Esophagus squamous epithelium (tissue), 5 donors: ENCODE measurements around the gene PSMB2. TPM values are rescaled to one million over a fixed set of nuclear protein-coding genes. Genes with fewer than 3 reads are reported as not detected.

ENCODE experiments used
- DNase-seq: peaks from one replicate; lab custom pipeline; 2025; lab: John Stamatoyannopoulos, UW
- H3K27ac ChIP-seq, 4 donors: fragments of 200-600 bp; sonication (generic); one replicate each; pipeline ENCODE4 v1.5.1; 2016 to 2019; ENCODE audit warnings: mild to moderate bottlenecking in 1 of 4
- H3K27me3 ChIP-seq, 4 donors: fragments of 200-600 bp; sonication (generic); 1 replicate in 3 of 4; 2 replicates in 1 of 4; pipeline versions ENCODE4 v1.5.1 to v1.6.0; 2017 to 2021; ENCODE audit warnings: antibody characterized with exemption in 1 of 4
- H3K36me3 ChIP-seq, 3 donors: fragments of 200-600 bp; sonication (generic); one replicate each; pipeline ENCODE4 v1.5.1; 2016 to 2019
- H3K4me1 ChIP-seq, 3 donors: fragments of 200-600 bp; sonication (generic); one replicate each; pipeline ENCODE4 v1.5.1; 2017 to 2019
- H3K4me3 ChIP-seq, 4 donors: fragments of 200-600 bp; sonication (generic); 1 replicate in 3 of 4; 2 replicates in 1 of 4; pipeline ENCODE4 v1.5.1; 2016 to 2019; ENCODE audit warnings: mild to moderate bottlenecking in 2 of 4, moderate library complexity in 1 of 4
- H3K9me3 ChIP-seq, 3 donors: fragments of 200-600 bp; sonication (generic); one replicate each; pipeline ENCODE4 v1.5.1; 2016 to 2019
- POLR2A ChIP-seq, 4 donors: fragments of 450-650 bp; IDR thresholded peaks; one replicate each; pipeline ENCODE4 v1.6.1; 2017; ENCODE audit warnings: antibody characterized with exemption in 4 of 4, mild to moderate bottlenecking in 4 of 4, moderate library complexity in 3 of 4
- WGBS, 2 donors: methylation state at CpG; one replicate each; pipeline ENCODE4 v1.1.5; 2018; 5-methylcytosine and 5-hydroxymethylcytosine counted together
- intact Hi-C: fragments of 100-400 bp; cut with DNase I; formaldehyde crosslinking; loops from one replicate; pipeline ENCODE4 v1.15.0; 2022
- total RNA-seq, 4 donors: library from RNA; depleted of rRNA; stranded (reverse); fragments of >200 nt; gene quantifications; one replicate each; pipeline ENCODE4 v1.1.0, GENCODE V29; 2016
- TF ChIP-seq, protein P1 (sequence below), 6 experiments: fragments of 450-650 bp in 4 of 6; fragments of 200-600 bp in 2 of 6; sonication (generic) in 2 of 6; IDR thresholded peaks; one replicate each; pipeline ENCODE4 v1.5.1; 2016 to 2019; ENCODE audit warnings: antibody characterized with exemption in 6 of 6, mild to moderate bottlenecking in 4 of 6, moderate library complexity in 4 of 6
- donor health status: DM: yes; HTN: yes; CAD: no.

PSMB2 gene
- total RNA-seq, 4 donors from 2014 or later = 31.3 to 69.5 (median 39.9) TPM

DNA sequence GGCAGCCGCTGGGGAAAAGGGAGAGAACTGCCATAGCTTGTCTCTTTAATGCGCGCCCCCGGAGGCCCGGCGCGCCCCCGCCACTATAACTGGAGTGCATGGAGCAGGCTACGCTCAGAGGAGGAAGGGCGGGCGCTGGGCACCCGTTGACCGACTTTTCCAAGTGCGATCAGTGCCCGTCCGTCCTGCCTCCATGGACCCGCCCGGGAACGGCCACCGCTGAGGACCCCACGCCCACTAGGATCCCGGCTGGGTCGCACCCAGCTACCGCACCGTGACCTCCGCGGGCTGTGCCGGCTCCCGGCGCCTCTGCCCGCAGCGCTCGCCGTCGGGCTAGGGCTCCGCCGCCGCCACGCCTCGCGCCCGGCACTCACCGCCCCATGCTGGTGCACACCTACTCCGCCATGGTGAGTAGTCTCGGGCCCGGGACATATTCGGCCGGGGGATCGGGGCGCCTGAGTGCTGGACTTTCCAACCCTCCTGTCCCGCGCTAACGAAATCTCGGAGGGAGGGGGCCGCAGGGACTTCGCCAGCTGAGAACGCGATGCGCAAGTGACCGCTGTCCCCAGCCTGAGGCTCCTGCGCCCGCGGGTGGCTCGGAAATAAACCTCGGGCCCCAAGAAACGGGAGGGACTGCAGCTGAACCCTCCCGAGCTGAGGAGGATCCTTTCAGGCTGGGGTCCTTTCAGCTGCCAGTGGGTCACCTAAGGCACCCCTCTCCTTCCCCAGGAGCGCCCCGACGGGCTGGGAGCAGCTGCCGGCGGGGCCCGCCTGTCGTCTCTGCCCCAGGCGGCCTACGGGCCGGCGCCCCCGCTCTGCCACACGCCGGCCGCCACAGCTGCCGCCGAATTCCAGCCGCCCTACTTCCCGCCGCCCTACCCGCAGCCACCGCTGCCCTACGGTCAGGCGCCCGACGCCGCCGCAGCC lies 67.9 kb downstream of the PSMB2 start, which contains the start of gene TFAP2E:
Gene TFAP2E, plus strand, starts transcription at position 117 of the 927 bp plus-strand sequence. Its CDS starts 264 bp downstream, at position 381.
- peak in 1 of 4 donors; percentile 26 for TF ChIP-seq POLR2A (IDR thresholded peaks at IDR 0.05)
- TF ChIP-seq, protein P1, sequence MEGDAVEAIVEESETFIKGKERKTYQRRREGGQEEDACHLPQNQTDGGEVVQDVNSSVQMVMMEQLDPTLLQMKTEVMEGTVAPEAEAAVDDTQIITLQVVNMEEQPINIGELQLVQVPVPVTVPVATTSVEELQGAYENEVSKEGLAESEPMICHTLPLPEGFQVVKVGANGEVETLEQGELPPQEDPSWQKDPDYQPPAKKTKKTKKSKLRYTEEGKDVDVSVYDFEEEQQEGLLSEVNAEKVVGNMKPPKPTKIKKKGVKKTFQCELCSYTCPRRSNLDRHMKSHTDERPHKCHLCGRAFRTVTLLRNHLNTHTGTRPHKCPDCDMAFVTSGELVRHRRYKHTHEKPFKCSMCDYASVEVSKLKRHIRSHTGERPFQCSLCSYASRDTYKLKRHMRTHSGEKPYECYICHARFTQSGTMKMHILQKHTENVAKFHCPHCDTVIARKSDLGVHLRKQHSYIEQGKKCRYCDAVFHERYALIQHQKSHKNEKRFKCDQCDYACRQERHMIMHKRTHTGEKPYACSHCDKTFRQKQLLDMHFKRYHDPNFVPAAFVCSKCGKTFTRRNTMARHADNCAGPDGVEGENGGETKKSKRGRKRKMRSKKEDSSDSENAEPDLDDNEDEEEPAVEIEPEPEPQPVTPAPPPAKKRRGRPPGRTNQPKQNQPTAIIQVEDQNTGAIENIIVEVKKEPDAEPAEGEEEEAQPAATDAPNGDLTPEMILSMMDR (IDR thresholded peaks at IDR 0.05) = no peak
- intact Hi-C loops = no loop called here
- Histone ChIP-seq H3K9me3 (no peaks in the 10 kb centered on the region), H3K4me1 (peaks cover 16 to 70% (median 19%) of the 10 kb centered on the region in 3 donors), H3K27ac (no peak within 1 kb of the TSS), H3K4me3 (peak within 1 kb of the TSS; percentile 26 to 70 (median 48)), H3K36me3 (no peaks in the 10 kb centered on the region), H3K27me3 (peaks cover 0 to 96% (median 3%) of the 10 kb centered on the region in 4 donors)
- DNase-seq = no peak
- WGBS, 2 donors = 0 to 61% methylated on average over 1 to 12 of the region's 95 CpGs

DNA sequence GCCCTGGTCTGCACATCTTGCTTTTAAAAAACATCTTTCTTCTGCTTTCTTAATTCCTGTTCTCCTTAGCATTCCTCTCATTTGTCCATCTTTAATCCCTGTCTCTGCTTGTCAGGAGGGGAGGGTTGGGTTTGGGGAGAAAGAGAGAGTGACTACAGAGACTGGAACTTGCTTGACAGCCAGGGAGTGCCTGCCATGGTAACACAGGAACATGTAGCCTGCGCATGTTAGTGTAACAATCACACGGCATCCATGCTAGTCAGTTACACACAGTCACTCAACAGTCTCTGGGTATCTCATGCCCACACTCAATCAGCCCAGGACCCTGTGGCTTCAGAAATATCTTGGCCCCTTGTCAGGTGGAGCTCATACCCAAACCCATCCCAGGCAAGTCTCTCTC lies 69.0 kb downstream of the PSMB2 start:
- Histone ChIP-seq H3K27ac (no peak overlapping the region), H3K36me3 (no peaks in the 10 kb centered on the region), H3K4me1 (peaks cover 12 to 59% (median 19%) of the 10 kb centered on the region in 3 donors), H3K9me3 (no peaks in the 10 kb centered on the region), H3K4me3 (no peak overlapping the region), H3K27me3 (peaks cover 0 to 90% (median 3%) of the 10 kb centered on the region in 4 donors)
- DNase-seq = no peak
- TF ChIP-seq POLR2A (IDR thresholded peaks at IDR 0.05) = no peak
- TF ChIP-seq, protein P1 (IDR thresholded peaks at IDR 0.05) = no peak
- intact Hi-C loops = no loop called here
- 48 to 91% methylated on average over 2 of the region's 2 CpGs for WGBS, 2 donors

DNA sequence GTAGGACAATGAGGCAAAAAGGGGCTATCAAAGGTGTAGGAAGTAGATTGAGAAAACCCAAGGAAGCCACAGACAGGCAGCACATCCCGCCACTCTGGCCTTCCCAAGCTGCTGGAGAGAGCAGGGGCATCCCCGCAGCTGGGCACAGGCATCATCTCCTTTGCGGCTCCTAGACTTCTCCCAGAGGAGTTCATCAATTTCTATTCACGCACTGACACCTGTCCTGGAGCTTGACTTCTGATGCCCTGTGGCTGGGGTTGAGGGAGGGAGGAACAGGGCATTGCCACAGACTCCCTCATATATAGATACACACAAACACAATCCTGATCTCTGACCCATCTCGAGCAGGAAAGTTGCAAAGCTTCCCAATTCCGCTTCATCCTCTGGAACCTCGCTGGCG lies 70.1 kb downstream of the PSMB2 start:
- no peak for TF ChIP-seq POLR2A (IDR thresholded peaks at IDR 0.05)
- TF ChIP-seq, protein P1 (IDR thresholded peaks at IDR 0.05) = no peak
- H3K36me3 ChIP-seq = peaks cover 0 to 9% (median 0%) of the 10 kb centered on the region in 3 donors
- H3K27ac ChIP-seq = no peak overlapping the region
- H3K4me3 ChIP-seq = no peak overlapping the region
- no peak for DNase-seq
- peaks cover 10 to 48% (median 19%) of the 10 kb centered on the region in 3 donors for H3K4me1 ChIP-seq
- WGBS, 2 donors = 87 to 93% methylated on average over 8 of the region's 8 CpGs
- intact Hi-C loops = no loop called here
- H3K9me3 ChIP-seq = no peaks in the 10 kb centered on the region
- H3K27me3 ChIP-seq = peaks cover 0 to 80% (median 3%) of the 10 kb centered on the region in 4 donors

GRCh38 chr1:35570589-35571137 lies 70.7 kb downstream of the PSMB2 start:
- Histone ChIP-seq H3K4me1 (peaks cover 10 to 42% (median 19%) of the 10 kb centered on the region in 3 donors), H3K27ac (no peak overlapping the region), H3K36me3 (peaks cover 0 to 15% (median 0%) of the 10 kb centered on the region in 3 donors), H3K4me3 (no peak overlapping the region), H3K27me3 (peaks cover 0 to 74% (median 3%) of the 10 kb centered on the region in 4 donors), H3K9me3 (no peaks in the 10 kb centered on the region)
- DNase-seq = no peak
- no peak for TF ChIP-seq POLR2A (IDR thresholded peaks at IDR 0.05)
- TF ChIP-seq, protein P1 (IDR thresholded peaks at IDR 0.05) = no peak
- WGBS, 2 donors = 75 to 82% methylated on average over 10 of the region's 10 CpGs
- intact Hi-C loops = no loop called here
